Measurements from ENCODE around the gene PRX.

The PRX gene

DNA sequence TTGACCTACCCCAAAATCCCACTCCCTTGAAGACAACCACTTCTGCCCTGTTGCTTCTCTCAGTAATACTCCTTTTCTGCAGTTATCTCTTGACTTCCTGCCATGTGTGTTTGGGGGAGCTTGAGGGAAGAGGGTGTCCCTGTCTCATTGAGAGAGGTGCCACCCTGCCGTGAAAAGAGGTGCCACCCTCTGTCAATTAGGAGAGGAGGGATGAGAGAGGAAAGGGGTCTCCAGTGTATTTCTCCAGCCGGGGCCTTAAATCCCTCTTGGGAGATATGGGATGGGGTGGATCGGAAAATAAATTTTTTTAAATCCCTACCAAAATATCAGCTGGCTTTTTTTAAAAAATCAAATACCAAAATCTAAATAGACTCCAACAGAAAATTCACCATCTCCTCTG, 48.2 kb downstream of the PRX start:
- no peak for DNase-seq (ENCODE audit: low spot score)
- TF ChIP-seq, protein P1, sequence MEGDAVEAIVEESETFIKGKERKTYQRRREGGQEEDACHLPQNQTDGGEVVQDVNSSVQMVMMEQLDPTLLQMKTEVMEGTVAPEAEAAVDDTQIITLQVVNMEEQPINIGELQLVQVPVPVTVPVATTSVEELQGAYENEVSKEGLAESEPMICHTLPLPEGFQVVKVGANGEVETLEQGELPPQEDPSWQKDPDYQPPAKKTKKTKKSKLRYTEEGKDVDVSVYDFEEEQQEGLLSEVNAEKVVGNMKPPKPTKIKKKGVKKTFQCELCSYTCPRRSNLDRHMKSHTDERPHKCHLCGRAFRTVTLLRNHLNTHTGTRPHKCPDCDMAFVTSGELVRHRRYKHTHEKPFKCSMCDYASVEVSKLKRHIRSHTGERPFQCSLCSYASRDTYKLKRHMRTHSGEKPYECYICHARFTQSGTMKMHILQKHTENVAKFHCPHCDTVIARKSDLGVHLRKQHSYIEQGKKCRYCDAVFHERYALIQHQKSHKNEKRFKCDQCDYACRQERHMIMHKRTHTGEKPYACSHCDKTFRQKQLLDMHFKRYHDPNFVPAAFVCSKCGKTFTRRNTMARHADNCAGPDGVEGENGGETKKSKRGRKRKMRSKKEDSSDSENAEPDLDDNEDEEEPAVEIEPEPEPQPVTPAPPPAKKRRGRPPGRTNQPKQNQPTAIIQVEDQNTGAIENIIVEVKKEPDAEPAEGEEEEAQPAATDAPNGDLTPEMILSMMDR (IDR thresholded peaks at IDR 0.05; ENCODE audit: extremely low read depth, missing control alignments): no peak

DNA sequence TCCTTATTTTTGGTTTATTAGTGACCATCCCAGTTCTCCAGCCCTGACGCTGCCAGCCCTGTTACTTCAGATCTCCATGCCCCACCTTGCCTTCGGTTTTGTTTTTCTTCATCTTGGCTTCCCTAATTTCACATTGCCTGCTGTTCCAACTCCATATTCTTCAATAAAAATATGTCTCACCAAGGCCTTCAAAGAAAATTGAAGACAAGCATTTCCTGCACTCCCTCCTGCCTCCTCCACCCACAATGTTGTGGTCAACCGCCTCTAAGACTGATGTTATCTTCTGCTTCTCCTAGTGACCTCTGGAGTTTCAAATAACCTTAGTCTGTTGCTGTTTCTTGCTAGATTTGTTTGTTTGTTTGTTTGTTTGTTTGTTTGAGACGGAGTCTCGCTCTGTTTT, 50.1 kb downstream of the PRX start:
- TF ChIP-seq, protein P1 (IDR thresholded peaks at IDR 0.05; ENCODE audit: extremely low read depth, missing control alignments): no peak
- peak; percentile 24 for DNase-seq (ENCODE audit: low spot score)

DNA sequence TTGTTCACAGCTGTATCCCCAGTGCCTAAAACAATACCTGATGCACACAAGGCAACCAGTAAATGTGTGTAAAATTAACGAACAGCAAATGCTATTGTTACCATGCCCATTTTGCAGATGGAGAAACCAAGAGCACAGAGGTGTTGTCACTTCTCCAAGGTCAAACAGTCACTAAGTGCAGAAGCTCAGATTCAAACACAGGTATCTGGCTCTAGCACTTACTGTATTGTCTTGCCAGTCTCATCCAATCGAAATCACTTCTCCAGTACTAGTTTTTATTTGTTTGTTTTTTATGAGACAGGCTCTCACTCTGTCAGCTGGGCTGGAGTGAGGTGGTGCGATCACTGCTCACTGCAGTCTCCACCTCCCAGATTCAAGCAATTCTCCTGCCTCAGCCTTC, 51.0 kb downstream of the PRX start:
- TF ChIP-seq, protein P1 (IDR thresholded peaks at IDR 0.05; ENCODE audit: extremely low read depth, missing control alignments): no peak
- DNase-seq (ENCODE audit: low spot score): no peak

DNA sequence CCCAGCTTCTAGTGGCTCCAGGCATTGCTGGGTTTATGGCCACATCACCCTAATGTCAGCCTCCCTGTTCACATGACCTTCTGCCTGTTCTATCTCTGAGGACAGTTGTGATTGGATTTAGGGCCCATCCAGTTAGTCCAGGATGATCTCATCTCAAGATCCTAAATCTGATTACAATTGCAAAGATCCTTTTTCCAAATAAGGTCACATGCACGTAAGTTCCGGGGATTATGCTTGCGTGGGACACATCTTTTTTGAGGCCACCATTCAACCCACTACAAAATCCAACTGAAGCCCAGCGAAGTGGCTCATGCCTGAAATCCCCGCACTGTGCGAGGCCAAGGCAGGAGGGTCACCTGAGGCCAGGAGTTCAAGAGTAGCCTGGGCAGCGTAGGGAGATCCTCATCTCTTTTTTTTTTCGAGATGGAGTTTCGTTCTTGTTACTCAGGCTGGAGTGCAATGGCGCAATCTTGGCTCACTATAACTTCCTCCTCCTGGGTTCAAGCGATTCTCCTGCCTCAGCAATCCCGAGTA, 52.4 kb downstream of the PRX start:
- TF ChIP-seq, protein P1 (IDR thresholded peaks at IDR 0.05; ENCODE audit: extremely low read depth, missing control alignments): no peak
- DNase-seq (ENCODE audit: low spot score): no peak

DNA sequence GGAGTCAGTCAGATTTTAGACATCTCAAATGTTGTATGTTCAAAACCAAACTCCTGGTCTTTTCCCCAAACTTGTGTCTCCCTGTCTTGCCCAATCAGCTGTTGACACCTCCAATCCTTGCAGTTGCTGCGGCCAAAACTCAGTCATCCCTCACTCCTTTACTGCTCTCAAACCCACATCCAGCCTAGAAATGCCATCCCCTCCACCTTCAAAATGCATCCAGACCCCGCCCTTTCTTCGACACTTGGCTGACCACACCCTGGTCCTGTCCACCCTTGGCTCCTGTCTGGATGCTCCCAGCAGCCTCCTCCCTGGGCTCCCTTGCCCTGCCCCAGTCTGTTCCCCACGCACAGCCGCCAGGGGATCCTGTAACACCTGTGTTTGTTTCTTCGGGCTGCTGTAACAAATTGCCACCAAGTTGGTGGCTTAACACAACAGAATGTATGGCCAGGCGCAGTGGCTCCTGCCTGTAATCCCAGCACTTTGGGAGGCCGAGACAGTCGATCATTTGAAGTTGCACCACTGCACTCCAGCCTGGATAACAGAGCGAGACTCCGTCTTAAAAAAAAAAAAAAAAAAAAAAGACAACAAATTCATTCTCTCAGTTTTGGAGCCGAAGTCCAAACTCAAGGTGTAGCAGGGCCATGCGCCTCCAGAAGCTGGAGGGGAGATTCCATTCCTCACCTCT, 53.0 kb downstream of the PRX start:
- TF ChIP-seq, protein P1 (IDR thresholded peaks at IDR 0.05; ENCODE audit: extremely low read depth, missing control alignments): no peak
- DNase-seq (ENCODE audit: low spot score): no peak

DNA sequence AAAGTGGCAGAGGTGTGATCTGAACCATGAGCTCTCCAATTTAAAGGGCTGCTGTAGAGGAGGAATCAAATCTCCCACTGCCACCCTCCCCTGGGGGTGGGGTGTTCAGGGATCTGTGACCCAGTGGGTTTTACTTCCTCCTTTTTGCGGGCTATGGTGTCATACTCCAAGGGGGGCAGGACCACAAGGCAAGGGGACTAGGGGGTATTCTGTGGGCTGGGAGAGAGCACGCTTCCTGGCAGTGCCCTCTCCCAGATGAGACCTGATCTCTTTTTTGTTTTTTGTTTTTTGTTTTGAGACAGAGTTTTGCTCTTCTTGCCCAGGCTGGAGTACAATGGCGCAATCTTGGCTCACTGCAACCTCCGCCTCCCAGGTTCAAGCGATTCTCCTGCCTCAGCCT, 54.4 kb downstream of the PRX start:
- TF ChIP-seq, protein P1 (IDR thresholded peaks at IDR 0.05; ENCODE audit: extremely low read depth, missing control alignments): no peak
- peak; percentile 60 for DNase-seq (ENCODE audit: low spot score)

DNA sequence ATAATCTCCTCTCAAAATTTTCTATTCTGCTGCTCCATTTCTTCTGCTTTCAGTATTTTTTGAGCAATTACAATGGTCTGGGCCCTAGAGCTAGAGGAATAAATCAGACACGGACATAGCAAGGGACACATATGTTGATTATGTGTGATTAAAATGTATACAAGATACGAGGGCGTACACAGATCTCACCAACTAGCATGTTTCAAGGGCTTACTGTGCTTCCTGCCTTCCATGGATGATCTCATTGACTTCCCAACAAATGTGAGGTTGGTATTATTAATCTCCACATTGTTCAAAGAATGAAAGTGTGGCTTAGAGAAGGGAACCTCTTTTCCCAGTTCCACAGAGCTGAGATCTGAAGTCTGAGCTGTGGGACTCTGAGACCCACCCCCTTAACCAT, 55.5 kb downstream of the PRX start:
- TF ChIP-seq, protein P1 (IDR thresholded peaks at IDR 0.05; ENCODE audit: extremely low read depth, missing control alignments): no peak
- no peak for DNase-seq (ENCODE audit: low spot score)
